PC-9 (cell line): ENCODE results near the gene STARD7. TPM values are rescaled to one million over a fixed set of nuclear protein-coding genes. Genes with fewer than 3 reads are reported as not detected.
A peak's percentile ranks its signal among the peaks of the same experiment; 100 is the strongest.
"Not testable (repeated sequence)": the region's sequence is repeated elsewhere in the genome, so short reads cannot be mapped to it uniquely, and the experiment has no call there.

Experiments
- BruUV-seq: library from RNA; stranded (reverse); fragments of 400-500 nt; replicated peaks from 2 replicates; lab custom pipeline; 2021; lab: Mats Ljungman, UMichigan
- CTCF ChIA-PET: fragments of 300-600 bp; sonication (Branson Sonifier 250); formaldehyde crosslinking; loops from one replicate; lab custom pipeline; 2022; ENCODE audit warnings: antibody characterized with exemption; lab: Charles Lee
- POLR2A ChIA-PET: fragments of 300-600 bp; sonication (Branson Sonifier 250); formaldehyde crosslinking; loops from one replicate; lab custom pipeline; 2022; ENCODE audit warnings: antibody characterized with exemption; ENCODE audit not compliant: unreplicated experiment; lab: Charles Lee
- DNase-seq, 2 experiments: peaks; one replicate each; pipeline versions ENCODE4 v3.0.0 to v3.0.0-alpha.2; 2015 to 2022; ENCODE audit warnings: mixed read lengths in 1 of 2
- H2AFZ ChIP-seq: fragments of 200-600 bp; sonication (generic); 2 replicates; pipeline ENCODE4 v1.8.1; 2017; ENCODE audit warnings: antibody characterized with exemption
- H3F3A ChIP-seq: fragments of 200-600 bp; sonication (generic); 2 replicates; pipeline ENCODE4 v1.8.1; 2017; ENCODE audit warnings: antibody characterized with exemption, mild to moderate bottlenecking, low read depth; ENCODE audit not compliant: insufficient read depth
- H3K27ac ChIP-seq: fragments of 200-600 bp; sonication (generic); 2 replicates; pipeline ENCODE4 v1.6.1; 2016; ENCODE audit warnings: mixed run types
- H3K27me3 ChIP-seq: fragments of 200-600 bp; sonication (generic); 2 replicates; pipeline ENCODE4 v1.6.1; 2016; ENCODE audit warnings: low read depth, mixed run types; ENCODE audit not compliant: insufficient read depth
- H3K36me3 ChIP-seq: fragments of 200-600 bp; sonication (generic); 2 replicates; pipeline ENCODE4 v1.6.1; 2016; ENCODE audit warnings: low read depth, mixed run types
- H3K4me1 ChIP-seq: fragments of 200-600 bp; sonication (generic); replicated peaks from 2 replicates; pipeline ENCODE4 v1.6.1; 2016; ENCODE audit warnings: mixed run types; ENCODE audit not compliant: insufficient read depth
- H3K4me2 ChIP-seq: fragments of 200-600 bp; sonication (generic); 2 replicates; pipeline ENCODE4 v1.6.1; 2017; ENCODE audit warnings: mixed run types
- H3K4me3 ChIP-seq: fragments of 200-600 bp; sonication (generic); 2 replicates; pipeline ENCODE4 v1.6.1; 2016; ENCODE audit warnings: mixed run types
- H3K79me2 ChIP-seq: fragments of 200-600 bp; sonication (generic); 2 replicates; pipeline ENCODE4 v1.6.1; 2017; ENCODE audit warnings: low read depth, mixed run types
- H3K9me2 ChIP-seq: fragments of 200-600 bp; sonication (generic); 2 replicates; pipeline ENCODE4 v1.8.1; 2017; ENCODE audit warnings: mild to moderate bottlenecking; ENCODE audit not compliant: insufficient read depth
- H3K9me3 ChIP-seq: fragments of 200-600 bp; sonication (generic); 2 replicates; pipeline ENCODE4 v1.8.1; 2016; ENCODE audit warnings: low read depth; ENCODE audit not compliant: insufficient read depth
- H4K20me1 ChIP-seq: fragments of 200-600 bp; sonication (generic); 2 replicates; pipeline ENCODE4 v1.8.1; 2017; ENCODE audit not compliant: insufficient read depth
- EZH2 ChIP-seq: fragments of 200-600 bp; sonication (generic); IDR thresholded peaks from 2 replicates; pipeline ENCODE4 v1.8.0; 2017; ENCODE audit warnings: antibody characterized with exemption, low read depth
- intact Hi-C: fragments of 100-400 bp; cut with micrococcal nuclease; formaldehyde crosslinking; loops from one replicate; pipeline ENCODE4 v1.10.0; 2022; ENCODE audit not compliant: unreplicated experiment
- total RNA-seq: library from RNA; stranded (reverse); gene quantifications from 2 replicates; pipeline ENCODE4 v1.2.3, GENCODE V29; 2021
- TF ChIP-seq, protein P1 (sequence below): fragments of 200-600 bp; sonication (generic); conservative IDR thresholded peaks from 2 replicates; pipeline ENCODE4 v1.6.1; 2017; ENCODE audit warnings: mixed run types, antibody characterized with exemption, mild to moderate bottlenecking, moderate library complexity

The STARD7 gene
- total RNA-seq, 1 experiment from 2014 or later = 189 TPM

DNA sequence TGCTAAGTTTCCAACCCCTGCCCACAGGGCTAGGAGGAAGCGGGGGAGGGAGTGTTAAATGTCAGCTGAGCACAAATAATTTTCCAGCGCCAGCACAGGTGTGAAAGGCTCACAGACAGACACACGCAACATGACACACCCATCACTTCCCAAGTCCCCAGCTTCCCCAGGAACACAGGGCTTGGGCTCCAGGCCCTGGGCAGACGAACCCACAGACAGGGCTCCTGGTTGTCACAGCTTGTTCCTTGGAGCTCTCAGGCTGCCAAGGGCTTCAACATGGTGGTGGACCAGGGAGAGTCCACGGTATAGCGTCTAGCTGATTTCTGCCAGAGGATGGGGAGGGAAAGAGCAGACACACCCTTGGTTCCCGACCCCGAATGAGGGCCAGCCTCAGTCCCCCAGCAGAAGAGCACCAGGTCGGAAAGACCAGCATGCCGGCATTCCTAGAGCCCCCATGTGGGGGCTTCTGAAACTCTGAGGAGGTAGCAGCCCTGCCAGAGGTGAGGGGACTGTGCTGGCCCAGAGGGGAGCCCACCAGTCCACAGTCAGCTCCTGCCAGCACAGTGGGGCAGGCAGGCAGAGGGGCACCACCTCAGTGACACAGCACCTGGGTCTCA, 65.3 kb downstream of the STARD7 start:
- H3K4me3 ChIP-seq = no peak overlapping the region
- H3K27ac ChIP-seq = no peak overlapping the region
- H4K20me1 ChIP-seq = no peaks in the 10 kb centered on the region
- H3K9me2 ChIP-seq = no peaks in the 10 kb centered on the region
- no peaks in the 10 kb centered on the region for H3K9me3 ChIP-seq
- BruUV-seq = no TSS peak
- peak overlapping the region; percentile 92 for H3K4me2 ChIP-seq
- no peaks in the 10 kb centered on the region for H3K27me3 ChIP-seq
- no peaks in the 10 kb centered on the region; the same call in 1 of the 2 replicates for H3K36me3 ChIP-seq
- intact Hi-C loops = no loop called here
- peaks cover 19% of the 10 kb centered on the region; the same call in 1 of the 2 replicates for H3F3A ChIP-seq
- peaks cover 12% of the 10 kb centered on the region; the same call in 1 of the 2 replicates for H3K79me2 ChIP-seq
- no peak for DNase-seq
- ChIA-PET POLR2A (no interaction called here), CTCF (no interaction called here)
- TF ChIP-seq, protein P1, sequence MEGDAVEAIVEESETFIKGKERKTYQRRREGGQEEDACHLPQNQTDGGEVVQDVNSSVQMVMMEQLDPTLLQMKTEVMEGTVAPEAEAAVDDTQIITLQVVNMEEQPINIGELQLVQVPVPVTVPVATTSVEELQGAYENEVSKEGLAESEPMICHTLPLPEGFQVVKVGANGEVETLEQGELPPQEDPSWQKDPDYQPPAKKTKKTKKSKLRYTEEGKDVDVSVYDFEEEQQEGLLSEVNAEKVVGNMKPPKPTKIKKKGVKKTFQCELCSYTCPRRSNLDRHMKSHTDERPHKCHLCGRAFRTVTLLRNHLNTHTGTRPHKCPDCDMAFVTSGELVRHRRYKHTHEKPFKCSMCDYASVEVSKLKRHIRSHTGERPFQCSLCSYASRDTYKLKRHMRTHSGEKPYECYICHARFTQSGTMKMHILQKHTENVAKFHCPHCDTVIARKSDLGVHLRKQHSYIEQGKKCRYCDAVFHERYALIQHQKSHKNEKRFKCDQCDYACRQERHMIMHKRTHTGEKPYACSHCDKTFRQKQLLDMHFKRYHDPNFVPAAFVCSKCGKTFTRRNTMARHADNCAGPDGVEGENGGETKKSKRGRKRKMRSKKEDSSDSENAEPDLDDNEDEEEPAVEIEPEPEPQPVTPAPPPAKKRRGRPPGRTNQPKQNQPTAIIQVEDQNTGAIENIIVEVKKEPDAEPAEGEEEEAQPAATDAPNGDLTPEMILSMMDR = no peak
- TF ChIP-seq EZH2 = no peak
- H2AFZ ChIP-seq = no peak overlapping the region
- H3K4me1 ChIP-seq = peaks cover 22% of the 10 kb centered on the region

DNA sequence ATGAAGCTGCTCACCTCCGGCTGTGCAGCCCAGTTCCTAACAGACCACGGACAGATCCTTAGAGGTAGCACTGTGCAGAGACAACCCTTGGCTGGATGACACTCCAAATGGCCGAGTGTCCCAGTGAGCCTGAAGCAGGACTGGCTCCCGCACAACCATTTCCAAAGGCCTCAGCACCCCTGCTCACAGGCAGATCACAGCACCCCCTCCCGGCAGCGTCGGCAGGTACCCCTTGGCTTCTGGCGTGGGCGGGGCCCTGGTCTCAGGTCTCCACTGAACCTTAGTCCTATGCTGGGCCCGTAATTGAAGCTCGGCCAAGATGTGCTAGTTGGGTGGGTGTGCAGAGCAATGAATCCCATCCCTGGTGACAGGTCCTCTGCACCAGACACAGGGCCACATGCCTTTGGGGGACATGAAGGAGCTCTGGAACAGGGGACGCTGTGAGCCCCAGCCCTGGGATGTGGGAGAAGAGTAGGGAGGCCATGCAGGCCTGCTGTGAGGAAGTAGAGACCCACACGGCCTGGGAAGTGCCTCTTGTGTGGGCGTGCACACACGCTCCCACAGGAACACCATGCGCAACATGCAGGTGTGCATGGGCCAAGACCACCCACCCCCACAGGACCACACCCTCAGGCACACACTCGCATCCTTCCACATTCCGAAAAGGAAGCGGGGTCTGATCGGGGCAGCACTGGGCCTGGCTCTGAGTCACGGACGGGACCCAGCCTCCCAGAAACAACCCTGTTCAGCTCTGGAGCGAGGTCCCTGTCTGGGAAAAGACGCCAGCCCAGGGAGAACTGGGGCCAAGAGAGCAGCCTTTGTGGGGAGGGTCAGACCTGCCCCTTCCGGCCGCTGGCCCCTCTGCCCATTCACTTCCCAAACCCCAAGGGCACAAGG, 66.2 kb downstream of the STARD7 start:
- BruUV-seq = no TSS peak

GRCh38 chr2:96141624-96141967, 67.0 kb downstream of the STARD7 start:
- intact Hi-C loops, H3K36me3 ChIP-seq, DNase-seq, H2AFZ ChIP-seq, CTCF ChIA-PET, H3K4me2 ChIP-seq, H4K20me1 ChIP-seq, H3K4me3 ChIP-seq, BruUV-seq, H3K27me3 ChIP-seq, H3K9me2 ChIP-seq, H3K27ac ChIP-seq, H3K9me3 ChIP-seq: not testable (repeated sequence)
- Histone ChIP-seq H3F3A (peaks cover 19% of the 10 kb centered on the region; the same call in 1 of the 2 replicates), H3K4me1 (peaks cover 19% of the 10 kb centered on the region), H3K79me2 (peaks cover 12% of the 10 kb centered on the region; the same call in 1 of the 2 replicates)
- POLR2A ChIA-PET = interaction anchor here (0.6 kb wide), 1 partner anchor 701 kb away, joined by 13 read pairs; no protein-coding TSS in a partner anchor

More for the DNA sequence above, 66.2 kb downstream of the STARD7 start:
- CTCF ChIA-PET = no interaction called here
- H3K27ac ChIP-seq = no peak overlapping the region
- H4K20me1 ChIP-seq = no peaks in the 10 kb centered on the region
- no peaks in the 10 kb centered on the region for H3K27me3 ChIP-seq
- TF ChIP-seq EZH2 = no peak
- TF ChIP-seq, protein P1 = no peak
- no peak overlapping the region for H3K4me2 ChIP-seq
- H3K36me3 ChIP-seq = no peaks in the 10 kb centered on the region; the same call in 1 of the 2 replicates
- no peak overlapping the region for H2AFZ ChIP-seq
- DNase-seq = no peak
- H3K4me1 ChIP-seq = peaks cover 19% of the 10 kb centered on the region
- POLR2A ChIA-PET = no interaction called here
- intact Hi-C loops = no loop called here
- peaks cover 19% of the 10 kb centered on the region; the same call in 1 of the 2 replicates for H3F3A ChIP-seq
- no peaks in the 10 kb centered on the region for H3K9me2 ChIP-seq
- H3K4me3 ChIP-seq = no peak overlapping the region
- H3K79me2 ChIP-seq = peaks cover 12% of the 10 kb centered on the region; the same call in 1 of the 2 replicates
- no peaks in the 10 kb centered on the region for H3K9me3 ChIP-seq
